HepG2 (cell line): ENCODE results near the gene HLA-DMB. TPM values are rescaled to one million over a fixed set of nuclear protein-coding genes. Genes with fewer than 3 reads are reported as not detected.

Experiments
- BRD4 ChIP-seq: sonication (generic); formaldehyde crosslinking; IDR thresholded peaks from 2 replicates; pipeline ENCODE4 v1.4.0; 2020; ENCODE audit warnings: missing genetic modification reagents
- CC2D1A ChIP-seq: sonication (generic); formaldehyde crosslinking; IDR thresholded peaks from 2 replicates; pipeline ENCODE4 v1.8.1; 2023; ENCODE audit warnings: mild to moderate bottlenecking, missing genetic modification reagents
- MTF1 ChIP-seq: sonication (generic); formaldehyde crosslinking; IDR thresholded peaks from 2 replicates; pipeline ENCODE4 v1.5.0; 2020; ENCODE audit warnings: missing genetic modification reagents
- SNRNP70 ChIP-seq: fragments of 200-400 bp; formaldehyde crosslinking; IDR thresholded peaks from 2 replicates; pipeline ENCODE4 v1.6.1; 2017; ENCODE audit warnings: mild to moderate bottlenecking, low read depth, low read length, moderate library complexity
- ZC3H4 ChIP-seq: sonication (generic); formaldehyde crosslinking; IDR thresholded peaks from 2 replicates; pipeline ENCODE4 v1.4.0; 2020; ENCODE audit warnings: missing genetic modification reagents, borderline replicate concordance
- ZNF10 ChIP-seq: sonication (generic); formaldehyde crosslinking; IDR thresholded peaks from 2 replicates; pipeline ENCODE4 v1.4.0; 2020; ENCODE audit warnings: mild to moderate bottlenecking, low read depth, missing genetic modification reagents, borderline replicate concordance
- ZNF615 ChIP-seq: sonication (generic); formaldehyde crosslinking; IDR thresholded peaks from 2 replicates; pipeline ENCODE4 v1.5.0; 2020; ENCODE audit warnings: mild to moderate bottlenecking, missing genetic modification reagents, borderline replicate concordance
- ZNF747 ChIP-seq: sonication (generic); formaldehyde crosslinking; IDR thresholded peaks from 2 replicates; pipeline ENCODE4 v1.8.1; 2023; ENCODE audit warnings: missing genetic modification reagents, mild to moderate bottlenecking, borderline replicate concordance
- polyA plus RNA-seq, 8 experiments: library from polyadenylated mRNA; depleted of rRNA in 3 of 8; stranded (reverse) in 7 of 8; unstranded in 1 of 8; fragments of >200 nt; fragmentation: Illumina TruSeq in 4 of 8; extraction: Trizol in 4 of 8; gene quantifications; 2 replicates each; pipeline versions ENCODE4 v1.2.1 to v1.2.3, GENCODE V29; 2011 to 2016; ENCODE audit warnings: low read depth in 4 of 8, missing spikeins in 1 of 8, mixed read lengths in 1 of 8; ENCODE audit not compliant: insufficient read depth in 1 of 8
- total RNA-seq, 5 experiments: library from RNA; depleted of rRNA; stranded (reverse); fragments of >200 nt; fragmentation: Illumina TruSeq; extraction: Trizol; gene quantifications; 2 replicates each; pipeline ENCODE4 v1.2.3, GENCODE V29; 2016; ENCODE audit warnings: low read depth in 1 of 5
- TF ChIP-seq, protein P1 (sequence below): sonication (generic); formaldehyde crosslinking; IDR thresholded peaks from 2 replicates; pipeline ENCODE4 v1.8.1; 2023; ENCODE audit warnings: mild to moderate bottlenecking, missing genetic modification reagents
- TF ChIP-seq, protein P2 (sequence below): sonication (generic); formaldehyde crosslinking; IDR thresholded peaks from 2 replicates; pipeline ENCODE4 v1.4.0; 2020; ENCODE audit warnings: mild to moderate bottlenecking, missing genetic modification reagents
- TF ChIP-seq, protein P3 (sequence below): sonication (generic); formaldehyde crosslinking; IDR thresholded peaks from 2 replicates; pipeline ENCODE4 v1.5.0; 2020; ENCODE audit warnings: mild to moderate bottlenecking, missing genetic modification reagents, moderate library complexity
- TF ChIP-seq, protein P4 (sequence below): sonication (generic); formaldehyde crosslinking; conservative IDR thresholded peaks from 2 replicates; pipeline ENCODE4 v1.4.0; 2020; ENCODE audit warnings: mild to moderate bottlenecking, missing genetic modification reagents, moderate library complexity

The HLA-DMB gene
- total and polyA plus RNA-seq, 2 of the 13 experiments (the other 11 are each of a cell fraction or from before 2014, with no cell fraction given): not detected

DNA sequence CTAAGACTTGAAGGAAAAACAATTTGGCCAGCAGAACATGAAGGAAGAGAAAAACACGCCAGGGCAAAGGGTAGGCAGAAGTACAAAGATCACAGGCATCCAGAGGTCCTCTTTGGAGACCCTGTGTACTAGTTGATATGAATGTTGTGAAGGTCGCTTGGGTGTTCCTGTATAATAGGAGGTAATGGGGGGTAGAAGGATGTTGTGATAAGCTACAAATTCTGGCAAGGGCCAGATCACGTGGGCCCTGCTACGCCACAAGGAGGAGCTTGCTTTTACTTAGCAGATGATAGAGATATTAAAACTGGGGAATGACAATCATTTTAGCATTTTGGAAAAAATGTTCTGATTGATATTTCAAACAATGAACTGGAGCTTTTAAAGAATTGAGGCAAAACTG lies 12.9 kb upstream of the HLA-DMB start (continued):
- TF ChIP-seq, protein P1, sequence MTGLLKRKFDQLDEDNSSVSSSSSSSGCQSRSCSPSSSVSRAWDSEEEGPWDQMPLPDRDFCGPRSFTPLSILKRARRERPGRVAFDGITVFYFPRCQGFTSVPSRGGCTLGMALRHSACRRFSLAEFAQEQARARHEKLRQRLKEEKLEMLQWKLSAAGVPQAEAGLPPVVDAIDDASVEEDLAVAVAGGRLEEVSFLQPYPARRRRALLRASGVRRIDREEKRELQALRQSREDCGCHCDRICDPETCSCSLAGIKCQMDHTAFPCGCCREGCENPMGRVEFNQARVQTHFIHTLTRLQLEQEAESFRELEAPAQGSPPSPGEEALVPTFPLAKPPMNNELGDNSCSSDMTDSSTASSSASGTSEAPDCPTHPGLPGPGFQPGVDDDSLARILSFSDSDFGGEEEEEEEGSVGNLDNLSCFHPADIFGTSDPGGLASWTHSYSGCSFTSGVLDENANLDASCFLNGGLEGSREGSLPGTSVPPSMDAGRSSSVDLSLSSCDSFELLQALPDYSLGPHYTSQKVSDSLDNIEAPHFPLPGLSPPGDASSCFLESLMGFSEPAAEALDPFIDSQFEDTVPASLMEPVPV (CRISPR knock-in tag): no peak
- TF ChIP-seq CC2D1A (no peak), MTF1 (no peak), ZNF10 (CRISPR knock-in tag) (no peak), ZC3H4 (CRISPR knock-in tag) (no peak), ZNF615 (no peak), SNRNP70 (no peak), BRD4 (CRISPR knock-in tag) (no peak), ZNF747 (CRISPR knock-in tag) (no peak)
- TF ChIP-seq, protein P2, sequence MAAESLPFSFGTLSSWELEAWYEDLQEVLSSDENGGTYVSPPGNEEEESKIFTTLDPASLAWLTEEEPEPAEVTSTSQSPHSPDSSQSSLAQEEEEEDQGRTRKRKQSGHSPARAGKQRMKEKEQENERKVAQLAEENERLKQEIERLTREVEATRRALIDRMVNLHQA: no peak
- TF ChIP-seq, protein P3, sequence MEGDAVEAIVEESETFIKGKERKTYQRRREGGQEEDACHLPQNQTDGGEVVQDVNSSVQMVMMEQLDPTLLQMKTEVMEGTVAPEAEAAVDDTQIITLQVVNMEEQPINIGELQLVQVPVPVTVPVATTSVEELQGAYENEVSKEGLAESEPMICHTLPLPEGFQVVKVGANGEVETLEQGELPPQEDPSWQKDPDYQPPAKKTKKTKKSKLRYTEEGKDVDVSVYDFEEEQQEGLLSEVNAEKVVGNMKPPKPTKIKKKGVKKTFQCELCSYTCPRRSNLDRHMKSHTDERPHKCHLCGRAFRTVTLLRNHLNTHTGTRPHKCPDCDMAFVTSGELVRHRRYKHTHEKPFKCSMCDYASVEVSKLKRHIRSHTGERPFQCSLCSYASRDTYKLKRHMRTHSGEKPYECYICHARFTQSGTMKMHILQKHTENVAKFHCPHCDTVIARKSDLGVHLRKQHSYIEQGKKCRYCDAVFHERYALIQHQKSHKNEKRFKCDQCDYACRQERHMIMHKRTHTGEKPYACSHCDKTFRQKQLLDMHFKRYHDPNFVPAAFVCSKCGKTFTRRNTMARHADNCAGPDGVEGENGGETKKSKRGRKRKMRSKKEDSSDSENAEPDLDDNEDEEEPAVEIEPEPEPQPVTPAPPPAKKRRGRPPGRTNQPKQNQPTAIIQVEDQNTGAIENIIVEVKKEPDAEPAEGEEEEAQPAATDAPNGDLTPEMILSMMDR (CRISPR knock-in tag): no peak
- TF ChIP-seq, protein P4, sequence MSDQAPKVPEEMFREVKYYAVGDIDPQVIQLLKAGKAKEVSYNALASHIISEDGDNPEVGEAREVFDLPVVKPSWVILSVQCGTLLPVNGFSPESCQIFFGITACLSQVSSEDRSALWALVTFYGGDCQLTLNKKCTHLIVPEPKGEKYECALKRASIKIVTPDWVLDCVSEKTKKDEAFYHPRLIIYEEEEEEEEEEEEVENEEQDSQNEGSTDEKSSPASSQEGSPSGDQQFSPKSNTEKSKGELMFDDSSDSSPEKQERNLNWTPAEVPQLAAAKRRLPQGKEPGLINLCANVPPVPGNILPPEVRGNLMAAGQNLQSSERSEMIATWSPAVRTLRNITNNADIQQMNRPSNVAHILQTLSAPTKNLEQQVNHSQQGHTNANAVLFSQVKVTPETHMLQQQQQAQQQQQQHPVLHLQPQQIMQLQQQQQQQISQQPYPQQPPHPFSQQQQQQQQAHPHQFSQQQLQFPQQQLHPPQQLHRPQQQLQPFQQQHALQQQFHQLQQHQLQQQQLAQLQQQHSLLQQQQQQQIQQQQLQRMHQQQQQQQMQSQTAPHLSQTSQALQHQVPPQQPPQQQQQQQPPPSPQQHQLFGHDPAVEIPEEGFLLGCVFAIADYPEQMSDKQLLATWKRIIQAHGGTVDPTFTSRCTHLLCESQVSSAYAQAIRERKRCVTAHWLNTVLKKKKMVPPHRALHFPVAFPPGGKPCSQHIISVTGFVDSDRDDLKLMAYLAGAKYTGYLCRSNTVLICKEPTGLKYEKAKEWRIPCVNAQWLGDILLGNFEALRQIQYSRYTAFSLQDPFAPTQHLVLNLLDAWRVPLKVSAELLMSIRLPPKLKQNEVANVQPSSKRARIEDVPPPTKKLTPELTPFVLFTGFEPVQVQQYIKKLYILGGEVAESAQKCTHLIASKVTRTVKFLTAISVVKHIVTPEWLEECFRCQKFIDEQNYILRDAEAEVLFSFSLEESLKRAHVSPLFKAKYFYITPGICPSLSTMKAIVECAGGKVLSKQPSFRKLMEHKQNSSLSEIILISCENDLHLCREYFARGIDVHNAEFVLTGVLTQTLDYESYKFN: no peak
